Skeletal muscle satellite cell (primary cell): ENCODE data around the gene KCNK6. TPM values are rescaled to one million over a fixed set of nuclear protein-coding genes. Genes with fewer than 3 reads are reported as not detected.

Source experiments
- small RNA-seq: library from RNA; depleted of rRNA; stranded (forward); fragments of <200 nt; gene quantifications from one replicate; pipeline ENCODE3, GENCODE V24; 2012

The KCNK6 gene

Small RNA genes within 50 kb of the gene (small RNA-seq; reads per million reads assigned to genes)
- not detected for gene RF00019
